ENCODE measurements around the gene PRKCB.

DNA sequence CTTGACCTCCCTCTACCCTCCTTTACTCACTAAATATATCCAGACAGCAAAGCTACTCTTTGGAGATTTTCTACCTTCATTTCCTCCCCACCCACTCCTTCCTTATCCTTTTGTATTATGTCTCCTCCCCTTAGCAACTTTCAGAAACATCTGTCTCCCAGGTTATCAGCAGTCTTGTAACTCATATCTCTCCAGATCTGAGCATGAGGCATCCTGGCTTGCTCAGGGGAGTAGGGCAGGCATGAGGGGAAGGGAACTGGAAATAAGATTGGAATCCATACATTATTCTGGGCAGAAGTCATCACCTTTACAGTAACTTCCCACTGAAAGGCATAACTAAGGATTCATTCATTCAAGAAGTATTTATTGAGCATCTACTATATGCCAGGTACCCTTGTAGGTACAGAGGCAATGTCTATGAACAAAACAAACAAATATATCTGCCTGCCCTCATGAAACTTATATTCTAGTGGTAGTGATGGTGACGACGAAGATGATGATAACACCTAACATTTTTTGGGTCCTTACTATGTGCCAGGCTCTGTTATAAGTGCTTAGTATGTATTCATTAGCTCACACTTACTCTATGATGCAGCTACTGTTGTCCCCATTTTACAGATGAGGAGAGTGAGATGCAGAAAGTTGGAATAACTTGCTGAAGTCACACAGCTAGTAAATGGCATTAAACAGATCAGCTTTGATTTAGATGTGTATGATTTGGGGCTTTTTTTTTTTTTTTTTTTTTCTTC is 296.4 kb downstream of the PRKCB start:
- no peak for TF ChIP-seq CTCF (conservative IDR thresholded peaks at IDR 0.05 in 1 of 2, IDR thresholded peaks at IDR 0.05 in 1 of 2; ENCODE audit: extremely low read depth in 1 of 2, insufficient read depth in 1 of 2, low read depth in 1 of 2, low read length in 2 of 2)
- no peak for TF ChIP-seq EZH2 (IDR thresholded peaks at IDR 0.05; ENCODE audit: borderline replicate concordance, low read length)
